Measurements from ENCODE around the gene CATSPER1. TPM values are rescaled to one million over a fixed set of nuclear protein-coding genes. Genes with fewer than 3 reads are reported as not detected.

CATSPER1 gene
- total RNA-seq, 1 donor from 2014 or later = 0.45 TPM

DNA sequence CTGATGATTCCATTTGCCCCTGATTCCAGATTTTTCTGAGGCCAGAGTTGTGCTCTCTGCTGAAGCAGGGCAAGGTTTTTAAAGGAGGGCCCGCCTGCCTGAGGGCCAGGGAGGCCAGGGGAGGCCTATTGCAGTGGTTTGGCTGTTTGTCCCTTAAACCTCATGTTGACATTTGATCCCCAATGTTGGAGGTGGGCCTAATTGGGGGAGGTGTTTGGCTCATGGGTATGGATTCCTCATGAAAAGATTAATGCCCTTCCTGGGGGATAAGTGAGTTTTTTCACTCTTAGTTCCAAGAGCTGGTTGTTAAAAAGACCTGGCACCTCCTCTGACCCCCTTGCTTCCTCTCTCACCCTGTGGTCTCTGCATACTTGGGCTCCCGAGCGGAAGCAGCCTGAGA, 13.5 kb upstream of the CATSPER1 start:
- FAIRE-seq = no peak
- H3K4me1 Mint-ChIP-seq (ENCODE audit: low read depth, unreplicated experiment) = no peaks in the 10 kb centered on the region

DNA sequence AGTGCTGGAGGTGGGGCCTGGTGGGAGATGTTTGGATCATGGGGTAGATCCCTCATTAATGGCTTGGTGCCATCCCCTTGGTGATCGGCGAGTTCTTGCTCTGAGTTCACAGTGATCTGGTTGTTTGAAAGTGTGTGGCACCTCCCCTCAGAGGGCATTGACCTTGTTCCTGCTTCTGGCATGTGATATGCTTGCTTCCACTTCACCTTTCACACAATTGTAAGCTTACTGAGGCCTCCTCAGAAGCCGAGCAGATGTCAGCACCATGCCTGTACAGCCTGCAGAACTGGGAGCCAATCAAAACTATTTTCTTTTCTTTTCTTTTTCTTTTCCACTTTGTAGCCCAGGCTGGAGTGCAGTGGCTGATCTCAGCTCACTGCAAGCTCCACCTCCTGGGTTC, 11.0 kb upstream of the CATSPER1 start:
- H3K4me2 ChIP-seq (ENCODE audit: low read length) = no peak overlapping the region
- H3K27ac ChIP-seq (ENCODE audit: low read depth, low read length) = no peak overlapping the region
- Mint-ChIP-seq H3K27me3 (ENCODE audit: low read depth, unreplicated experiment) (peaks cover 10% of the 10 kb centered on the region), H3K4me1 (ENCODE audit: low read depth, unreplicated experiment) (no peaks in the 10 kb centered on the region), H3K9me3 (ENCODE audit: unreplicated experiment) (peaks cover 16% of the 10 kb centered on the region), H3K4me3 (ENCODE audit: unreplicated experiment) (peak overlapping the region; percentile 35), H3K27ac (ENCODE audit: unreplicated experiment) (no peak overlapping the region), H3K36me3 (ENCODE audit: low read depth, unreplicated experiment) (no peaks in the 10 kb centered on the region)
- no peak overlapping the region for H3K4me3 ChIP-seq (ENCODE audit: insufficient read depth, low read depth, low read length)
- H3K36me3 ChIP-seq (ENCODE audit: insufficient read depth, low read length) = no peaks in the 10 kb centered on the region
- H3K9me3 ChIP-seq (ENCODE audit: insufficient read depth, low read depth, low read length) = peaks cover 3% of the 10 kb centered on the region
- H3K79me2 ChIP-seq (ENCODE audit: insufficient read depth, low read length) = no peaks in the 10 kb centered on the region
- H4K20me1 ChIP-seq (ENCODE audit: insufficient read depth, low read length) = no peaks in the 10 kb centered on the region
- peaks cover 2% of the 10 kb centered on the region for H3K27me3 ChIP-seq (ENCODE audit: insufficient read depth, low read length)
- H3K4me1 ChIP-seq (ENCODE audit: insufficient read depth, low read length) = no peaks in the 10 kb centered on the region
- no peak overlapping the region for H2AFZ ChIP-seq (ENCODE audit: low read depth, low read length)
- no peak for FAIRE-seq
- DNase-seq (ENCODE audit: low read depth) = no peak
- no peak for TF ChIP-seq EZH2 (IDR thresholded peaks at IDR 0.05; ENCODE audit: insufficient read depth, low read length)
- TF ChIP-seq, protein P1, sequence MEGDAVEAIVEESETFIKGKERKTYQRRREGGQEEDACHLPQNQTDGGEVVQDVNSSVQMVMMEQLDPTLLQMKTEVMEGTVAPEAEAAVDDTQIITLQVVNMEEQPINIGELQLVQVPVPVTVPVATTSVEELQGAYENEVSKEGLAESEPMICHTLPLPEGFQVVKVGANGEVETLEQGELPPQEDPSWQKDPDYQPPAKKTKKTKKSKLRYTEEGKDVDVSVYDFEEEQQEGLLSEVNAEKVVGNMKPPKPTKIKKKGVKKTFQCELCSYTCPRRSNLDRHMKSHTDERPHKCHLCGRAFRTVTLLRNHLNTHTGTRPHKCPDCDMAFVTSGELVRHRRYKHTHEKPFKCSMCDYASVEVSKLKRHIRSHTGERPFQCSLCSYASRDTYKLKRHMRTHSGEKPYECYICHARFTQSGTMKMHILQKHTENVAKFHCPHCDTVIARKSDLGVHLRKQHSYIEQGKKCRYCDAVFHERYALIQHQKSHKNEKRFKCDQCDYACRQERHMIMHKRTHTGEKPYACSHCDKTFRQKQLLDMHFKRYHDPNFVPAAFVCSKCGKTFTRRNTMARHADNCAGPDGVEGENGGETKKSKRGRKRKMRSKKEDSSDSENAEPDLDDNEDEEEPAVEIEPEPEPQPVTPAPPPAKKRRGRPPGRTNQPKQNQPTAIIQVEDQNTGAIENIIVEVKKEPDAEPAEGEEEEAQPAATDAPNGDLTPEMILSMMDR (IDR thresholded peaks at IDR 0.05; ENCODE audit: insufficient read depth, low read depth, low read length) = no peak
- no peak overlapping the region for H3K9ac ChIP-seq (ENCODE audit: low read length)

More for the DNA sequence above, 13.5 kb upstream of the CATSPER1 start:
- peaks cover 3% of the 10 kb centered on the region for H3K9me3 ChIP-seq (ENCODE audit: insufficient read depth, low read depth, low read length)
- Mint-ChIP-seq H3K36me3 (ENCODE audit: low read depth, unreplicated experiment) (no peaks in the 10 kb centered on the region), H3K27ac (ENCODE audit: unreplicated experiment) (no peak overlapping the region), H3K9me3 (ENCODE audit: unreplicated experiment) (peaks cover 12% of the 10 kb centered on the region), H3K4me3 (ENCODE audit: unreplicated experiment) (no peak overlapping the region), H3K27me3 (ENCODE audit: low read depth, unreplicated experiment) (peaks cover 7% of the 10 kb centered on the region)
- H3K9ac ChIP-seq (ENCODE audit: low read length) = no peak overlapping the region
- H2AFZ ChIP-seq (ENCODE audit: low read depth, low read length) = no peak overlapping the region
- no peak overlapping the region for H3K27ac ChIP-seq (ENCODE audit: low read depth, low read length)
- no peak overlapping the region for H3K4me3 ChIP-seq (ENCODE audit: insufficient read depth, low read depth, low read length)
- H3K79me2 ChIP-seq (ENCODE audit: insufficient read depth, low read length) = no peaks in the 10 kb centered on the region
- H3K27me3 ChIP-seq (ENCODE audit: insufficient read depth, low read length) = peaks cover 2% of the 10 kb centered on the region
- no peaks in the 10 kb centered on the region for H4K20me1 ChIP-seq (ENCODE audit: insufficient read depth, low read length)
- no peak overlapping the region for H3K4me2 ChIP-seq (ENCODE audit: low read length)
- no peaks in the 10 kb centered on the region for H3K4me1 ChIP-seq (ENCODE audit: insufficient read depth, low read length)
- no peak for DNase-seq (ENCODE audit: low read depth)
- no peak for TF ChIP-seq EZH2 (IDR thresholded peaks at IDR 0.05; ENCODE audit: insufficient read depth, low read length)
- TF ChIP-seq, protein P1 (IDR thresholded peaks at IDR 0.05; ENCODE audit: insufficient read depth, low read depth, low read length) = no peak
- no peaks in the 10 kb centered on the region for H3K36me3 ChIP-seq (ENCODE audit: insufficient read depth, low read length)

DNA sequence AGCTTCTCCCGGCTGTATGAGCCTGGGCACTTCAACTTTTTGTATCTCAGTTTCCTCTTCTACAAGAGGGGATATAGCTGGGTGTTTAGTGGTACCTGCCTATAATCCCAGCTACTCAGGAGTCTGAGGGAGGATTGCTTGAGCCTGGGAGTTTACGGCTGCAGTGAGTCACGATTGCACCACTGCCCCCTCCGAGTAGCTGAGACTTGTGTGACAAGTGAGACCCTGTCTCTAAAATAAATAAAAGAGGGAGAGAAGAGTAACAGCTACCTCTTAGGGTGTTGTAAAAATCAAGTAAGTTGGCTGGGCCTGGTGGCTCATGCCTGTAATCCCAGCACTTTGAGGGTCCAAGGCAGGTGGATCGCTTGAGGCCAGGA, 10.0 kb upstream of the CATSPER1 start:
- Histone ChIP-seq H4K20me1 (ENCODE audit: insufficient read depth, low read length) (no peaks in the 10 kb centered on the region), H3K79me2 (ENCODE audit: insufficient read depth, low read length) (no peaks in the 10 kb centered on the region), H3K4me2 (ENCODE audit: low read length) (no peak overlapping the region), H3K4me1 (ENCODE audit: insufficient read depth, low read length) (no peaks in the 10 kb centered on the region), H3K27ac (ENCODE audit: low read depth, low read length) (no peak overlapping the region), H3K4me3 (ENCODE audit: insufficient read depth, low read depth, low read length) (no peak overlapping the region), H3K36me3 (ENCODE audit: insufficient read depth, low read length) (no peaks in the 10 kb centered on the region), H3K9ac (ENCODE audit: low read length) (no peak overlapping the region), H3K27me3 (ENCODE audit: insufficient read depth, low read length) (peaks cover 2% of the 10 kb centered on the region), H3K9me3 (ENCODE audit: insufficient read depth, low read depth, low read length) (peaks cover 3% of the 10 kb centered on the region), H2AFZ (ENCODE audit: low read depth, low read length) (no peak overlapping the region)
- H3K27ac Mint-ChIP-seq (ENCODE audit: unreplicated experiment) = no peak overlapping the region
- FAIRE-seq (no peak), DNase-seq (ENCODE audit: low read depth) (no peak)
- peaks cover 10% of the 10 kb centered on the region for H3K27me3 Mint-ChIP-seq (ENCODE audit: low read depth, unreplicated experiment)
- H3K4me1 Mint-ChIP-seq (ENCODE audit: low read depth, unreplicated experiment) = no peaks in the 10 kb centered on the region
- no peak for TF ChIP-seq EZH2 (IDR thresholded peaks at IDR 0.05; ENCODE audit: insufficient read depth, low read length)
- TF ChIP-seq, protein P1 (IDR thresholded peaks at IDR 0.05; ENCODE audit: insufficient read depth, low read depth, low read length) = no peak
- H3K36me3 Mint-ChIP-seq (ENCODE audit: low read depth, unreplicated experiment) = peaks cover 2% of the 10 kb centered on the region
- peaks cover 16% of the 10 kb centered on the region for H3K9me3 Mint-ChIP-seq (ENCODE audit: unreplicated experiment)
- H3K4me3 Mint-ChIP-seq (ENCODE audit: unreplicated experiment) = no peak overlapping the region

Measured in astrocyte (in vitro differentiated cells and primary cell).